ENCODE results near the gene DHRS2. TPM values are rescaled to one million over a fixed set of nuclear protein-coding genes. Genes with fewer than 3 reads are reported as not detected.
A peak's percentile ranks its signal among the peaks of the same experiment; 100 is the strongest.

The DHRS2 gene
- total and polyA plus RNA-seq, 2 of the 13 experiments (the other 11 are each of a cell fraction or from before 2014, with no cell fraction given) = 1,621 to 3,021 TPM

- TF ChIP-seq ZNF574 (CRISPR knock-in tag; IDR thresholded peaks at IDR 0.05) = peak; percentile 48
- 0 out of 2 replicates have a peak, but pooled peaks have one; percentile 65 for TF ChIP-seq ZFP37 (CRISPR knock-in tag; IDR thresholded peaks at IDR 0.05; ENCODE audit: borderline replicate concordance)
- TF ChIP-seq ERF (CRISPR knock-in tag; IDR thresholded peaks at IDR 0.05) = peak; percentile 88
- TF ChIP-seq KDM1A (CRISPR knock-in tag; IDR thresholded peaks at IDR 0.05) = peak; percentile 87; the same call in 1 of the 2 replicates
- 0 out of 2 replicates have a peak, but pooled peaks have one; percentile 59 for TF ChIP-seq MXD4 (CRISPR knock-in tag; IDR thresholded peaks at IDR 0.05)
- no peak for TF ChIP-seq FLYWCH1 (CRISPR knock-in tag; IDR thresholded peaks at IDR 0.05)
- no peak for TF ChIP-seq ADNP (CRISPR knock-in tag; IDR thresholded peaks at IDR 0.05)
- TF ChIP-seq ZNF614 (CRISPR knock-in tag; IDR thresholded peaks at IDR 0.05; ENCODE audit: borderline replicate concordance) = peak; percentile 100
- no peak for TF ChIP-seq PRMT3 (CRISPR knock-in tag; IDR thresholded peaks at IDR 0.05; ENCODE audit: borderline replicate concordance, low read depth)
- TF ChIP-seq ZNF256 (CRISPR knock-in tag; conservative IDR thresholded peaks at IDR 0.05) = no peak
- peak; percentile 74 for TF ChIP-seq HNF1B (CRISPR knock-in tag; IDR thresholded peaks at IDR 0.05)
- TF ChIP-seq NAIF1 (CRISPR knock-in tag; IDR thresholded peaks at IDR 0.05; ENCODE audit: borderline replicate concordance) = 0 out of 2 replicates have a peak, but pooled peaks have one; percentile 31
- no peak for TF ChIP-seq ZSCAN12 (CRISPR knock-in tag; IDR thresholded peaks at IDR 0.05)
- TF ChIP-seq ZNF431 (CRISPR knock-in tag; IDR thresholded peaks at IDR 0.05; ENCODE audit: borderline replicate concordance, low read depth) = no peak
- peak; percentile 75 for TF ChIP-seq ZNF407 (CRISPR knock-in tag; IDR thresholded peaks at IDR 0.05; ENCODE audit: not compliant biosample characterization)
- peak; percentile 65; the same call in 1 of the 2 replicates for TF ChIP-seq ZSCAN21 (CRISPR knock-in tag; IDR thresholded peaks at IDR 0.05; ENCODE audit: borderline replicate concordance)
Observed at GRCh38 chr14:23602181-23603095, 33.7 kb upstream of the DHRS2 start (continued).

Measured in HepG2 (cell line).